Stimulated activated CD4-positive, alpha-beta T cell treated with anti-CD3 and anti-CD28 coated beads, Interleukin-1b, Interleukin-23, amount 100 ng/mL, for 48 hours (primary cell): ENCODE data around the gene GNE.
"Not testable (repeated sequence)": the region's sequence is repeated elsewhere in the genome, so short reads cannot be mapped to it uniquely, and the experiment has no call there.

Experiments
- DNase-seq: peaks from one replicate; pipeline ENCODE4 v3.0.0-alpha.2; 2020

The GNE gene

GRCh38 chr9:36263683-36264082 lies 5.4 kb upstream of the GNE start:
- no peak for DNase-seq

- DNase-seq = no peak
Measured at GRCh38 chr9:36258996-36259533, 817 bp upstream of the GNE start.

- DNase-seq = no peak
Measured at GRCh38 chr9:36251428-36251827, 6.8 kb downstream of the GNE start.

- DNase-seq = no peak
Measured at GRCh38 chr9:36250079-36250478, 8.2 kb downstream of the GNE start.

GRCh38 chr9:36249189-36249588 lies 9.1 kb downstream of the GNE start:
- no peak for DNase-seq

GRCh38 chr9:36248061-36248460 lies 10.2 kb downstream of the GNE start:
- not testable (repeated sequence) for DNase-seq

GRCh38 chr9:36247356-36247755 lies 10.9 kb downstream of the GNE start:
- no peak for DNase-seq

- DNase-seq = no peak
Measured at GRCh38 chr9:36245906-36246305, 12.3 kb downstream of the GNE start.

- DNase-seq = not testable (repeated sequence)
Measured at GRCh38 chr9:36239675-36240074, 18.6 kb downstream of the GNE start.

GRCh38 chr9:36239205-36239604 lies 19.0 kb downstream of the GNE start:
- not testable (repeated sequence) for DNase-seq

- DNase-seq = no peak
Measured at GRCh38 chr9:36237230-36237629, 21.0 kb downstream of the GNE start.

- DNase-seq = no peak
Measured at GRCh38 chr9:36222449-36222848, 35.8 kb downstream of the GNE start.

- DNase-seq = no peak
Measured at GRCh38 chr9:36221667-36222066, 36.6 kb downstream of the GNE start.

- no peak for DNase-seq
Measured at GRCh38 chr9:36218411-36218901, 39.8 kb downstream of the GNE start.

- DNase-seq = no peak
Measured at GRCh38 chr9:36218011-36218410, 40.2 kb downstream of the GNE start.

GRCh38 chr9:36217256-36217968 lies 40.8 kb downstream of the GNE start:
- DNase-seq = no peak

GRCh38 chr9:36214571-36214970 lies 43.7 kb downstream of the GNE start:
- no peak for DNase-seq

GRCh38 chr9:36213989-36214388 lies 44.3 kb downstream of the GNE start:
- DNase-seq = no peak

- no peak for DNase-seq
Measured at GRCh38 chr9:36213387-36213786, 44.9 kb downstream of the GNE start.

- DNase-seq = no peak
Measured at GRCh38 chr9:36211510-36211909, 46.7 kb downstream of the GNE start.

GRCh38 chr9:36210722-36211121 lies 47.5 kb downstream of the GNE start:
- no peak for DNase-seq

- no peak for DNase-seq
Measured at GRCh38 chr9:36208521-36209253, 49.6 kb downstream of the GNE start.

- DNase-seq = no peak
Measured at GRCh38 chr9:36207546-36208012, 50.7 kb downstream of the GNE start.

- DNase-seq = no peak
Measured at GRCh38 chr9:36207016-36207415, 51.2 kb downstream of the GNE start.
